Cardiac fibroblast (primary cell): ENCODE measurements around the gene MPV17.
"Not testable (repeated sequence)": the region's sequence is repeated elsewhere in the genome, so short reads cannot be mapped to it uniquely, and the experiment has no call there.

ENCODE experiments used
- DNase-seq, 2 donors: peaks; one replicate each; pipeline versions ENCODE4 v3.0.0 to v3.0.0-alpha.2; 2010; ENCODE audit warnings: low read depth in 2 of 2
- H3K4me3 ChIP-seq, 2 donors: replicated peaks in 1 of 2; 1 replicate in 1 of 2; 2 replicates in 1 of 2; pipeline ENCODE4 v1.5.1; 2011; ENCODE audit warnings: low read depth in 2 of 2, low read length in 2 of 2, mild to moderate bottlenecking in 2 of 2, moderate library complexity in 1 of 2
- TF ChIP-seq, protein P1 (sequence below): IDR thresholded peaks from one replicate; pipeline ENCODE4 v1.5.1; 2011; ENCODE audit warnings: low read depth, mild to moderate bottlenecking, low read length, inconsistent platforms

The MPV17 gene

DNA sequence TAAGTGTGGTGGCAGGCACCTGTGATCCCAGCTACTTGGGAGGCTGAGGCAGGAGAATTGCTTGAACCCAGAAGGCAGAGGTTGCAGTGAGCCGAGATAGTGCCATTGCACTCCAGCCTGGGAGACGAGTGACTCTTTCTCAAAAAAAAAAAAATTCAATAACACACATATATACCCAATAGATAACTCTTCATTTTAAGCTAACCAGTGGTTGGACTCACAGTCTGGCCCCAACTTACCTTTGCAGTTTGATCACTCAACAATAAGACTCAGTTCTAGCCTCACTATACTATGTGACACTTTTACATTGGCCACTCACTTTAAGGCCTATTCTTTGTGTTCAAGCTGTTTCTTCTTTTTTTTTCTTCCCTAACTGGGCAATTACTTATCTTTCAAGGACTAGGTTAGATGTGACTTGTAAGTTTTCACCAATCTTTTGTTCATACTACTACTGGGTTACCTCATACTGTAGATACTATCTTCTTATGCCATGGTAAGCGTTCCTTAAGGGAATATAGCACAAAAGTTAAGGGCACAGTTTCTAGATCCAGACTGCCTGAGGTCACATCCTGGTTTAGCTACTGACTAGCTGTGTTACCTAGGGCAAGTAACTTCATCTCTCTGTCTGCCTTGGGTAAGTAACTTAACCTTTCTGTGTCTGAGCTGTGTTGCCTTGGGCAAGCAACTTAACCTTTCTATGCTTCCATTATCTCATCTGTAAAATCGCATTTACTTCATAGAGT is 40.0 kb upstream of the MPV17 start:
- H3K4me3 ChIP-seq, result no peak overlapping the region
- TF ChIP-seq, protein P1, sequence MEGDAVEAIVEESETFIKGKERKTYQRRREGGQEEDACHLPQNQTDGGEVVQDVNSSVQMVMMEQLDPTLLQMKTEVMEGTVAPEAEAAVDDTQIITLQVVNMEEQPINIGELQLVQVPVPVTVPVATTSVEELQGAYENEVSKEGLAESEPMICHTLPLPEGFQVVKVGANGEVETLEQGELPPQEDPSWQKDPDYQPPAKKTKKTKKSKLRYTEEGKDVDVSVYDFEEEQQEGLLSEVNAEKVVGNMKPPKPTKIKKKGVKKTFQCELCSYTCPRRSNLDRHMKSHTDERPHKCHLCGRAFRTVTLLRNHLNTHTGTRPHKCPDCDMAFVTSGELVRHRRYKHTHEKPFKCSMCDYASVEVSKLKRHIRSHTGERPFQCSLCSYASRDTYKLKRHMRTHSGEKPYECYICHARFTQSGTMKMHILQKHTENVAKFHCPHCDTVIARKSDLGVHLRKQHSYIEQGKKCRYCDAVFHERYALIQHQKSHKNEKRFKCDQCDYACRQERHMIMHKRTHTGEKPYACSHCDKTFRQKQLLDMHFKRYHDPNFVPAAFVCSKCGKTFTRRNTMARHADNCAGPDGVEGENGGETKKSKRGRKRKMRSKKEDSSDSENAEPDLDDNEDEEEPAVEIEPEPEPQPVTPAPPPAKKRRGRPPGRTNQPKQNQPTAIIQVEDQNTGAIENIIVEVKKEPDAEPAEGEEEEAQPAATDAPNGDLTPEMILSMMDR, result no peak
- DNase-seq, result no peak

DNA sequence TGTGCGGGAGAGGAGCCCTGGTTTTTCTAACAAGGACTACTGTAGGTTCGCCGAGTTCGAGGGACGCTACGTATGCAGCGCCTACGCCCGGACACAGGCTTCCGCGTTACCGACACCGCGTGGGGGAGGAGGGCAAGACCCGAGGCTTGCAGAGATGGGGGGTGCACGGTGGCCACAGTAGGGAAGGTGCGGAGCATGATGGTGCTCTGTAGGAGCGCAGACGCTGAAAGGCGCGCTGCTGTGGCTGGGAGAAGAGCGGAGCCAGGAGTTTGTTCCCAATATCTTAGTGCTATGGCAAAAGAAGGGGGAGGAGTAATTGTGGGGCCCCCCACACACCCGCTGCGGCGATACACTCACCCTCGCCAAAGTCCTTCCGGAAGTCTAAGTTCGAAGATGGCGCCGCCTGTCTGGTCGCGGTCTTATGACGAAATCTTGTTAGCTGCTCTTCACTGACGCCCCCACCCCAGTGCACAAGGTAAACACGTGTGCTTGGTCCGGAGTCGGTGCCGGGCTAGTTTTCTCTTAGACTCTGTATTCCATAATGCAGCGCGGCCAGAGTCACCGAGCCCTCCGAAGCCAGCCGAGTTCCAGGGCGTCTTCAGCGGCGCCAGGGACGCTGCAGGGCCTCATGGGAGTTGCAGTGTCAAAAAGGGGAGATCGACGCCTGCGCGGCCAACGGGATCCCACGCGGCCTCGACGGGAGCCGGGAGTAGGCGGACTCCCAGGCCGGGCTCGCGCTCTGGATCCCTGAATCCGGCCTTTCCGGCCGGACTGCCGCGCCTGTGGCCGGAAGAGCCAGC is 33.7 kb upstream of the MPV17 start, which contains the start of gene GTF3C2:
Gene GTF3C2, minus strand, starts transcription at position 383 of the 800 bp plus-strand sequence. CDS start 13,210 bp downstream, outside the sequence.
- DNase-seq, result peak; percentile 97 to 99
- TF ChIP-seq, protein P1, result no peak
- H3K4me3 ChIP-seq, result peak within 1 kb of the TSS; percentile 98

DNA sequence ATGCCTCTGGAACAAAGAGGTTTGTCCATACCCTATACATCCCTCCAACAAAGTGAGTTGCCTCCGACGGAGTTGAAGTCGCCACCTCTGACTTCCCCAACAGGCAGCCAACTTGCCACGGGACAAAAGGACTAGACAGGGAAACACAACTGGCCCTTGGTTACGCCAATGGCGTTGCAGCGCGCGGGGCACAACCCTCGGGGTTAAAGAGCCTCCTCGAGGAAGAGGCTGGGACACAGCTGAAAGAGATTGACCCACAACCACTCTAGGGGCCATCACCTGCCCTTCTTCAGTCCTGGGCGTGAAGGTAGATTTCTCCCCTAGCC is 33.1 kb upstream of the MPV17 start:
- DNase-seq, result peak; percentile 63 to 64
- H3K4me3 ChIP-seq, result peak overlapping the region; percentile 98
- TF ChIP-seq, protein P1, result no peak

DNA sequence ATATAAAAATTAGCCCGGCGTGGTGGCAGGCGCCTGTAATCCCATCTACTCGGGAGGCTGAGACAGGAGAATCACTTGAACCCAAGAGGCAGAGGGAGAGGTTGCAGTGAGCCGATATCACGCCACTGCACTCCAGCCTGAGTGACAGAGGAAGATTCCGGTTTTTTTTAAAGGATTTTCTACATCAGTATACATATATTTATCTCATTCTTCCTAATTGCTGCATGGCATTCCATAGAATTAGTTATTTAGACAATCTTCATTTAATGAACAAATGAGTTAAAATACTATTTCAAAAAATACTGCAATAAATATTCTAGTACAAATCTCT is 31.7 kb upstream of the MPV17 start:
- TF ChIP-seq, protein P1, result no peak
- no peak for DNase-seq
- no peak overlapping the region for H3K4me3 ChIP-seq

DNA sequence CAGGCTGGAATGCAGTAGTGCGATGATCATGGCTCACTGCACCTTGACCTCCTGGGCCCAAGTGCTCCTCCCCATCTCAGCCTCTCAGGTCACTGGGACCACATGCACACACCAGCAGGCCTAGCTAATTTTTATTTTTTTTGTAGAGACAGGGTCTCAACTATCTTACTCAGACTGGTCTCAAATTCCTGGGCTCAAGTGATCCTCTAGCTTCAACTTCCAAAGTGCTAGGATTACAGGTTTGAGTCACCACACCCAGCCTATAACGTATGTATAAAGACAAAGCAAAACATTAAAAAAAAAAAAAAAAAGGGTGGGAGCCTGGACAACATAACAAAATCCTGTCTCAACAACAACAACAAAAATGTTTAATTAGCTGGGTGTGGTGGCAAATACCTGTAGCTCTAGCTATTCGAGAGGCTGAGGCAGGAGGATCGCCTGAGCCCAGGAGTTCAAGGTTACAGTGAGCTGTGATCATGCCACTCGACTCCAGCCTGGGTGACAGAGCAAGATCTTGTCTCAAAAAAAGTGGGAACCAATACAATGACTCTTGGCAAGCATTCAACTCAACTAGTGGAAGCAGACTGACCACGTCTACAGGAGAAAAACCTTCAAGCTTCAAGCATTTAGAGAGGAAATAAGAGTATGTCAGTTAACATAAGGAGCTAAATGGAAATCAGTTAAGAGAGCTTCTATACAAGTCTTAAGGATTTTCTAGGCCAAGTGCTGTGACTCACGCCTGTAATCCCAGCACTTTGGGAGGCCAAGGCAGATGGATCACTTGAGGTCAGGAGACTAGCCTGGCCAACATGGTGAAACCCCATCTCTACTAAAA is 31.1 kb upstream of the MPV17 start:
- no peak overlapping the region for H3K4me3 ChIP-seq
- TF ChIP-seq, protein P1, result no peak
- peak; percentile 22 to 43 for DNase-seq

DNA sequence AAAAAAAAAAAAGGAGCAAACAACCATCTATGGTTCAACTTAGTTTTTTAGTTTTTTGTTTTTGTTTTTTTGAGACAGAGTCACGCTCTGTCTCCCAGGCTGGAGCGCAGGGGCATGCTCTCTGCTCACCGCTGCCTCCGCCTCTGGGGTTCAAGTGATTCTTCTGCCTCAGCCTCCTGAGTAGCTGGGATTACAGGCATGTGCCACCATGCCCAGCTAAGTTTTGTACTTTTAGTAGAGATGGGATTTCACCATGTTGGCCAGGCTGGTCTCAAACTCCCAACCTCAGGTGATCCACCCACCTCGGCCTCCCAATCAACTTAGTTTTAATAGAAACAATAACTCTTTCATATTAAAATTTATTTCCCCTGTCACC is 30.5 kb upstream of the MPV17 start:
- H3K4me3 ChIP-seq, DNase-seq: not testable (repeated sequence)
